HCT116 (cell line): Measurements from ENCODE around the gene TSC22D3.

Source experiments
- ATF3 ChIP-seq: IDR thresholded peaks from 2 replicates; pipeline ENCODE4 v1.6.1; 2012
- CTCF ChIP-seq, 3 experiments: fragments of 200-600 bp in 1 of 3; sonication (generic) in 1 of 3; IDR thresholded peaks in 2 of 3; conservative IDR thresholded peaks in 1 of 3; 2 replicates each; pipeline ENCODE4 v1.5.1; 2012 to 2017; ENCODE audit warnings: low read depth in 2 of 3, low read length in 2 of 3, antibody characterized with exemption in 1 of 3, borderline replicate concordance in 1 of 3, control low read depth in 1 of 3, mild to moderate bottlenecking in 1 of 3, mixed read lengths in 1 of 3, mixed run types in 1 of 3, moderate library complexity in 1 of 3; ENCODE audit not compliant: insufficient read depth in 1 of 3
- JUND ChIP-seq: IDR thresholded peaks from 2 replicates; pipeline ENCODE4 v1.6.1; 2012
- MAX ChIP-seq: IDR thresholded peaks from 2 replicates; pipeline ENCODE4 v1.6.1; 2012
- POLR2A ChIP-seq: IDR thresholded peaks from 2 replicates; pipeline ENCODE4 v1.7.0; 2011; ENCODE audit warnings: borderline replicate concordance; ENCODE audit not compliant: insufficient read depth, insufficient read length; ENCODE audit errors: extremely low read depth
- POLR2AphosphoS5 ChIP-seq: IDR thresholded peaks from 2 replicates; pipeline ENCODE4 v1.6.1; 2011; ENCODE audit warnings: mild to moderate bottlenecking, low read depth, low read length, moderate library complexity
- RAD21 ChIP-seq: IDR thresholded peaks from 2 replicates; pipeline ENCODE4 v1.6.1; 2012; ENCODE audit warnings: low read depth, mild to moderate bottlenecking
- REST ChIP-seq: IDR thresholded peaks from 2 replicates; pipeline ENCODE4 v1.6.1; 2012; ENCODE audit warnings: low read depth
- SIN3A ChIP-seq: IDR thresholded peaks from 2 replicates; pipeline ENCODE4 v1.6.1; 2012; ENCODE audit warnings: low read depth
- SP1 ChIP-seq: IDR thresholded peaks from 2 replicates; pipeline ENCODE4 v1.6.1; 2012; ENCODE audit warnings: low read depth
- SRF ChIP-seq: IDR thresholded peaks from 2 replicates; pipeline ENCODE4 v1.6.1; 2012; ENCODE audit warnings: low read depth
- ZNF274 ChIP-seq: fragments of 200-500 bp; sonication (Bioruptor generic); IDR thresholded peaks from 2 replicates; pipeline ENCODE4 v1.6.1; 2014; ENCODE audit warnings: mild to moderate bottlenecking, low read depth, low read length, inconsistent platforms

GRCh38 chrX:107768051-107768450 is 7.5 kb downstream of the TSC22D3 start:
- no peak for TF ChIP-seq JUND
- TF ChIP-seq CTCF (IDR thresholded peaks at IDR 0.05 in 2 of 3, conservative IDR thresholded peaks at IDR 0.05 in 1 of 3; ENCODE audit: borderline replicate concordance in 1 of 3, insufficient read depth in 1 of 3, low read depth in 2 of 3, low read length in 2 of 3), result no peak
- TF ChIP-seq POLR2AphosphoS5, result no peak
- no peak for TF ChIP-seq MAX
- no peak for TF ChIP-seq SP1
- no peak for TF ChIP-seq SIN3A
- TF ChIP-seq SRF, result no peak
- TF ChIP-seq ZNF274, result no peak
- TF ChIP-seq ATF3, result no peak
- TF ChIP-seq RAD21, result no peak
- TF ChIP-seq REST, result no peak
- no peak for TF ChIP-seq POLR2A
